Activated CD4-positive, CD25-positive, alpha-beta regulatory T cell treated with anti-CD3 and anti-CD28 coated beads, Interleukin-2, amount 50 U/mL, for 24 hours (primary cell): ENCODE data around the gene NPB.

ENCODE experiments used
- ATAC-seq, 2 donors: fragments of 150-1000 bp; cut with Tn5 transposase; one replicate each; pipeline ENCODE4 v1.10.0; 2021; ENCODE audit warnings: mild to moderate bottlenecking in 1 of 2, moderate library complexity in 1 of 2

The NPB gene

DNA sequence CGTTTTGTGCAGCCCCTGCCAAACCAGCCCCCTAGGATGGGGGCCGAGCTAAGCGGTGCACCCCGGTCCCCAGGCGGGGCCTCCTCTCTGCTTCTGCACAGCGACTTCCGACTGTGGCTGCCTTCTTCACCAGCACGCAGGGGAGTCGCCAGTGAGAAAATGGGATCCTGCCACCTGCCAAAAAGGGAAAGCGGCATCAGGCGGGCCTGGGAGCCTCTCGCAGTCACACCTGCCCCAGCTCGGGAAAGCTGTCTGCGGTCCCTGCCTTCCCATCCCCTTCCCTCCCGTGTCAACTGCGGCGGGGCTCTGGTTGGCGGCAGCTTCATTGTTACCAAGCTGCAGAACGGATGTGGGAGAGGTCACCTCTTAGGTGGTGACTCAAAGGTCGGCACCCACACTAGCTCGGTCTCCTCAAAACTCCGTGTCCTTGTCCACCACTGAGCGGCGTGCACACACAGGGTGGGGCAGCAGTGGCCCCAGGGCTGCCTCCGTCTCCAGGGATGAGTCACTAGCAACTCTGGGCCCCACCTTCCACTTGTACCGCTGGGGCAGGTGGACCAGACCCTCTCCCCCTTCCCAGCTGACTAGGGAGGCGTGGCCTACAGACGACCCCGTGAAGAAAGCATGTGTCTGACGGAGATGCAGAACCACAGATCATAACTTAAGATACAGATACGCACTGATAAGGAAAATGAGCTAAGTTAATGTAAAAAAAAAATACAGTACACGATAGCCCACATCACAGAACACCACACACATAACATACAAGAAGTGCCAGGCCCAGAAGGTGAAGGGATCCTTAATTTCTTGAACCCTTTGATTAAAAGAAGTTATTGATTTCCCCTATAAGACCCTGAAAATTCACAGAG is 10.6 kb downstream of the NPB start:
- no peak for ATAC-seq

DNA sequence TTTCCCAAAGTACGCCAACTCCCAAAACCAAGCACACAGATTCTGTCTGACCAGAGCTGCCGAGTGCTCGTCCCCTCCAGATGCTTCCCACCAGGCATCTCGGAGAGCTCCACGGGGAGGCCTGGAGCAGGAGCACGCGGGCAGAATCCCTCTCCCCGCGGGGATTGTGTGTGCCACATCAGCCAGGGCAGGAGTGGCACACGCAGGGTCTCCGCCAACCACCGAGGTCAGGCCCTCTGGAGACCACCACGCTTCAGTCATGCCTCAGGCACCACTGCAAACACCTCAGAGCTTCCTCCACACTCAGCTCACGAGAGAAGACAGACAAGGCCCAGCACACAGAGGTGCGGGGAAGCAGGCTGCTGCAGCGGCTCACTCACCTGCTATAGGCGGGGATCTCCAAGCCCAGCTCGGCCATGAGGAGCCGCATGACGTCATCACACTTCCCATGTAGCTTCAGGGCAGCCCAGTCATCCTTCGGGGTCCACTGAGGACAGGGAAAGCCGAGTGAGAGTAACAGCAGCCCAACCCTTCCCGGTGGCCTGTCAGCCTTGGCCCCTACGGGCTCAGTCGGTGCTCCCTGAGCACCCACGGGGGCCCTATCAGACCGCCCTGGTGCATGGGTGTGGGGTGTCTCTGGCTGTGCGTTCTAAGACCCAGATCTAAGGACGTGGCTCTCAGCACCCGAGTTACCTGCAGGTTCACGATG is 11.5 kb downstream of the NPB start:
- ATAC-seq: no peak

DNA sequence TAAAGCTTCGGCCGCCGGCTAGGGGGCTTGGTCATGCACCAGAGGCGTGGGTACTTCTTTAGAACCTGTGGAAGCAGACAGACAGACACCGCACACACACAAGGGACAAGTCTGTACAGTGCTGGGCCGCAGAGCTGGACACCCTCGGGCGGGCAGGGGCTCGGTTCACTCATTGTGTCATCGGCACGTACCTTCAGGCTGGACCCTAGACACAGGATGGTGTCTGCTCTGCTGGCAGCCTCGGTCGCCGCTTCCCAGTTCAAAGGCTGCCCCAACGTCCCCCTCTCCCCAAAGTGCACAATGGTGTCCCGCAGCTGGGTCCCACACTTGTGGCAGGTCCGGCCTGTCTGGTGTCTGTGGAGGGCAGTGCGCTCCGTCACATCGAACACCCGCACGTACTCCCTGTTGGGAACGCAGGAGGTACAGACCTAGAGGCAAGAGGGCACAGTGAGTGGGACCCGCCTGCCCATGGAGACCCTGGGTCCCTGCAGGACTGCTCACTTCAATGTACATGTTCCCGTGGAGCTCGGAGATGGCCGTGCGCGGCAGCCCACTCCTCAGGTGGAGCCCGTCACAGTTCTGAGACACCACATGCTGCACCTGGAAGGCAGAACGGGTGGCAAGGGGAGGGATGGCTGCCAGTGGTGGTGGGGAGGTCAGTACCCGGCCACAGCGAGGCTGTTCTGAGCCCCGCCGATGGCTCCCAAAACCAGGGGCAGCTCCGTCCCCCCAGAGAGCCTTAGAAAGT is 12.2 kb downstream of the NPB start:
- no peak for ATAC-seq

DNA sequence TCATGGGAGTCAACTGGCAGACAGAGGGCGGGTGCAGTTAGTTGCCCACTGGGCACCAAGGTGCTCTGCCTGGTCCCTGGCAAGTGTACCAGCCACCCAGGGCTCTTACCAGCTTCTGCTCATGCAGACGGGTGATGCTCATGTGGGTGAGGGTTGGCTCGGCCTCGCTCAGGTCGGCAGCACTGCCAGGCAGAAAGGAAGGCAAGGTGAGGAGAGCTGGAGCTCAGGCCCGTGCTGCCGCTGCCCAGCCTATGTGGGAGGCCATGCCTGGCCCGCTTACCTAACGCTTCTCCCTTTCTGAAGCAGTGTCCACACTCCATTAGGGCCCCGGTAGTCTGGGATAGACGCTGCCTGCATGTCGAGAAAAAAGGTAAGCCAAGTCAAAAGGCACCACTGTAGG is 13.3 kb downstream of the NPB start:
- ATAC-seq: no peak

DNA sequence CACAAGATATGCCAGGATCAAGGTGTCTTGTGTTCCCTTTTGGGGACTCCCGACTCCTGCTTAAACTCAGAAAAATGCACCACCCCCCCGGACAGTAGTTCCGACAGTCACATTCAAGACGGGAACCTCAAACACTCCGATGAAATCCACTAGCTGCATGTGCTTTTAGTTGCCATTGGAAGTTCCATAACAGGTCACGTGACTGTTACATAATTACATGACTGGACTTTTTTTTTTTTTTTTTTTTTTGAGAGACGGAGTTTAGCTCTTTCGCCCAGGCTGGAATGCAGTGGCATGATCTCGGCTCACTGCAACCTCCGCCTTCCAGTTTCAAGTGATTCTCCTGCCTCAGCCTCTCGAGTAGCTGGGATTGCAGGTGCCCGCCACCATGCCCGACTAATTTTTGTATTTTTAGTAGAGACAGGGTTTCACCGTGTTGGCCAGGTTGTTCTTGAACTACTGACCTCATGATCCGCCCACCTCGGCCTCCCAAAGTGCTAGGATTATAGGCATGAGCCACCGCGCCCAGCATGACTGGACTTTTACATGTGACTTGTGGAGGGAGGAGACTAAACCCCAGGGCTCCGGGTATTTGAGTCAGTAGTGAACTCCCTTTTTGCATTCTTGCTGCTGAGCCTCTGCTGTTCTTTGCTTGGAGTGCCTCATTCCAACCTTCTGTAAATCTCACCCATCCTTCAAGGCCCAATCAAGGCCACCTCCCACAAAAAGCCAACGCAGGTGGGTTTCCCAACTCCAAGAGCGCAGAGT is 14.4 kb downstream of the NPB start:
- ATAC-seq: no peak

DNA sequence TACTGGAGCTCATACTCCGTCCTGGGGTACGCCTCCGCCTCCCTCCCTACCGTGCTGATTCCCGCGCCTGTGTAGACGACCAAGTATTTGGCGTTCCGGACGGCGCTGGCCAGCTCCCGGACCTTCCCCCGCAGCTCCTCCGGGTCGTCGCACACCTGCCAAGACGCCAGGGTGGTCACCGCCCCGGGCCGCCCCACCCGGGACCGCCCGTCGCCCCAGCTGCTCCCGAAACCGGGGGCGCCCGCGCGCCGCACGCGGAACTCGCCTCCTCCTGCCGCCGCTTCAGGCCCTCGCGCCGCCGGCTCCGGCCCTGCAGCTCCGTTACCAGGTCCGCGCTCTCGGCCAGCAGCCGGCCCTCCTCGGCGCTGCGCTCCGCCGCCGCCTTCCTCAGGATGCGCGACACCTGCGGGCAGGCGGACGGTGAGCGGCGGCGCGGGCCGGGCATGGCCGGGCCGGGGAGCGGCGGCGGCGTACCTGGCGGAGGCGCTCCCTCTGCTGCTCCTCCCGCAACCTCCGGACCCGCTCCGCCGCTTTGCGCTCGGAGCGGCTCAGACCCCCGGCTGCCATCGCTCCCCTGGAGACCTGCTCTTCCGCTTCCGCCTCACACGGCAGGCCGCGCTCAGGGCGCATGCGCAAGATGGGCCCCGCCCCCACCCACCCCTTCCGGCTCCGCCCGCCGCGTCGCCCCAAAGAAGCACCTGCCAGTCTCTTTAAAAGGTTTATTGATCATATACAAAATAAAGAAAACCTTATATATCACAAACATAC is 15.7 kb downstream of the NPB start, which contains the start of gene SIRT7:
SIRT7 (minus strand) TSS at position 612 of the 768 bp plus-strand sequence; CDS start at position 567, 45 bp downstream.
- ATAC-seq: peak; percentile 81 to 86

DNA sequence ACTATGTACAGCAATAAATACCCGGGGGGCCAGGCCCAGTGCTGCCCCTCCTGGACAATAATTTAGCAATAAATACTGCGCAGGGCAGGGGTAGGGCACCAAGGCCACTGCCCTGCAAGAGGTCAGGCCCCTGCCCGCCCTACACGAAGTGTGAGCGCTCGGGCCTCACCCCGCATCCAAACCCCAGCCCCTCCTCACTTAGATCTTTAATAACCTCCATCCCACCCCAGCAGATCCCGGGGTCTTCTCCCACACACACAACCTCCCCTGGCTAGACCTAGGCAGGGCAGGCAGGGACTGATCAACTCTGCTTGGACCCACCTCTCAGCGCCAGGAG is 16.3 kb downstream of the NPB start:
- peak; percentile 11 to 12 for ATAC-seq

DNA sequence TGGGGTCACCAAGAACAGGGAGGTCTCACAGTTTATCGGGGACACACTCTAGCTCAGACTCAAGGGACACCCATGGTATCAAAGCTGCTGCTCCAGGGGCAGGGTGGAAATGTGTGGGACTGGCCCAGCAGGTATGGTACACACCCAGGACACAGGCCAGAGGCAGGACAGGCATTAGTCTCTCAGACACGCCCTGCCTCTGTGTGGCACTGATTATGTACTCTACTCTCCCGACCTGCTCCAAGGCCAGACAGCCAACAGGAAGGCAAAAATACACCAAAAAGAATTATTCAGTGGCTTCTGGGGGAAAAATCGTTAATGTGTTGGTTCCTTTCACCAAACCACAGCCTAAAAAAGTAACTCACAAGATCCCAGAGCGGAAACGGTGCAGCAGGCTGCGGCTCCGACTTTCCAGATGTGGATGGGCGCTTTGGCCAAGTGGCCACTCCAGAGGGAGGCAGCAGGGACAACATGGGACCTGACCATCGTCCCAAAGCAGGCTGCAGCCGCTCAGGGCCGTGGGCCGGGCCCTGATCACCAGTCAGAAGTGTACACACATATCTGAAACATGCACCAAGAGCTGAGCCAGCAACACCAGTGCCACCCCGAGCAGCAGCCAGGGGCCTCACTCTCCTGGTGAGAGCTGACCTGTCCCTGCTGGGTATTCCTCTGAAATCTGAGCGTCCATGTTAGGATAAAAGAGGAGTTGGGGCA is 17.0 kb downstream of the NPB start:
- no peak for ATAC-seq

DNA sequence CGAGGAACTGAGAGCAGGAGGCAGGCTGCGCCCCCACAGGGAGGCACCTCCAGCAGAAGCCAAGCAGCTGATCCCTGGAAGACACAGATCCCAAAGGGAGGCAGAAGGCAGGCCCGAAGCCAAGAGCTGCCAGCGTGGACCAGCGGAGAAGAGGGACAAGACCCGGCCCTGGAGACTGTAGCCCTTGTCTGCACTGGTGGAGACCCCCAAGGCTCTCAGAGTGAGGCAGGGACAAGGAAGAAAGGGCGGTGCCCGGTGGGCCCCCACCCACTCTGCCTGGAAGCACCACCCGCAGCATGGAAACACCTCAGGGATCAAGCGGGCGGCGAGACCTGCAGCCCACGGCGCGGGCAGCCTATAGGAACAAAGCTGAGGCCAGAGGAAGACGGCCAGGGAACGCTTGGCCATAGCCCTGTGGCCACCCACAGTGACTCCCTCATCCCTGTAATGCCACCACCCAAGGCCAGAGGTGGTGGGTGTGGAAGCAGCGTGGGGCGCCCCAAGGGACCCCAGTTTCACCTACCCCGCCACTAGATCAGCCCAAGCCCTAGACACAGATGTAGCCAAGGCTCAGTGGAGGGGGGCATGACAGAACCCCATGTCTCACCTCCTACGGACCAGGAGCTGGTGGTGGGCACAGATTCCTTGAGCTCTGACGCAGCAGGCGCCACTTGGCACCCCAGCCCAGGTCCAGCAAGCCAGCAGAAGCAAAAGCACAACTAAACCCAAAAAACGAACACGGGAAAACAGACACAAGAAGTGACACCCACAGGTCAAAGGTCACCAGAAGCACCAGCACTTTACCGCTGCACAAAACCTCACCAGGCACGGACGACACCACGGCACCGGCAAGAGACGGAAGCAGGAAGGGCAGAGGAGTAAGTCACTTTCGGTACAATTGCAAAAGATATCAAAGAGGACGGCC is 18.8 kb downstream of the NPB start:
- ATAC-seq: no peak

DNA sequence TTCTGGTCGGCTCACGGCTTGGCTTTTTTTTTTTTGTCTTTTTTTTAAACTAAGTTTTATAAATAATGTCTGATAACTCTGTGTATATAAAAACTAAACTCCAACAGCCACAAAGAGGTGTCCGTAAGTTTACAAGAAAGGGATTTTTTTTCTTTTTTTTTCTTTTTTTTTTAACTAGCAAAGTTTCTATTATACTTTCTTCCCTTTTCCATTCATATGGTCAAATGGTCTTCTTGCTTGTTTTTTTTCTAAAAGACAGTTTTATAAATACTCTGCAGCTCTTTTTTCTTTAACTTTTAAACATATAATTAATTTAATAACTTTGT is 19.5 kb downstream of the NPB start:
- no peak for ATAC-seq

DNA sequence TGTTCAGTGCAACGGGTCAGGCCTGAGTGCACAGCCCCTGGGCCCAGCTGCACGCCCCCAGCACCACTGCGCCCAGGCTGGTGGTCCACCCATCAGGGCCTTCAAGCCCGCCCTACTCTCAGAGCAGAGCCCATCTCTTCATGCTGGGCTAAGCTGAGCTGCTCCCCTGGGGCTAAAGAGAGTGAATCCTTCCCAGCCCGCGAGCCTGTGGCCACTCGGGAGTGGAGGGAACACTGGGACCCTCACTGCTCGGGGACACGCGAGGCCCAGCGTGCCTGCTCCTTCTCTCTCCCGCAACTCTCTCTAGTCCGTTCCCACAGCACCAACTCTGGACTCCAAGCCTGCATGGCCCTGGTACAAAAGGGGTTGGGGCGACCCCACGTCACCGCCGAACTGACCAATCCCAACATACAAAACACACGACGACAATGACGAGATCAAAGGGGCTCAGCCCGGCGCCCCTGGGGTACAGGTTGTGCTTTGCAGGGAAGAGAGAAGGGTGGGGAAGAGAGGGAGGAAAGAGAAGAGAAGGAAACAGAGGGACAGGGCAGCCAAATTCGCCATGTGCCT is 20.0 kb downstream of the NPB start:
- no peak for ATAC-seq

DNA sequence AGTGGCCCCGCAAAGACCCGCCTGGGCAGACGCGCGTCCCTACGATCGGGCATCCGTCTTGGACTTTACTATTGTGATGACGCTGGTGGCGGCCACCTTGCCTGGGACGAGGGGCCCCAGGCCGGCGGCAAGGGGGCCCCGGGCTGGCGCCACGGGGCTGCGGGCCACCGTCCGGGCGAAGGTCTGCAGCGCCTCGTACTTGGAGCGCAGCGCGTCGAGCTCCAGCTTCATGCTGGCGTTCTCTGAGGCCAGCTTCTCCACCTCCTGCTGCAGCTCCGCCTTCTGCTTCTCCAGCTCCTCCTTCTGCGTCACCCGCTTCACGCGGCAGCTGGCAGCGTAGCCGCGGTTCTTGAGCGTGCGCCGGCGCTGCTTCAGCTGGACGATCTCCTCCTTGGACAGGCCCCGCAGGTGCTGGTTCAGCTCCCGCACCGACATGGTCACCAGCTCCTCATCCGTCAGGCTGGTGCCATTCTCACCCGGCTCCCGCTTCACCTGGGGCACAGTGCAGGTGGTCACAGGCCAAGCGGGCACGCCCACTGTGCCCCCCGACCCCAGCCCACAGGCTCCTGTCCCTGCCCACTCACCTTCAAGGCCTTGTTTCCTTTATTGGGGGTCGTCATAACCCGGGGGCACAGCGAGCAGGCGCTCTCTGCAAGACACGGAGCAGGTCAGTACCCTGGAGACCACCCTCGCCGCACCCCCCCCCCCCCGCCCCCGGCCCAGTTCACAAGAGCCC is 20.7 kb downstream of the NPB start:
- ATAC-seq: no peak

DNA sequence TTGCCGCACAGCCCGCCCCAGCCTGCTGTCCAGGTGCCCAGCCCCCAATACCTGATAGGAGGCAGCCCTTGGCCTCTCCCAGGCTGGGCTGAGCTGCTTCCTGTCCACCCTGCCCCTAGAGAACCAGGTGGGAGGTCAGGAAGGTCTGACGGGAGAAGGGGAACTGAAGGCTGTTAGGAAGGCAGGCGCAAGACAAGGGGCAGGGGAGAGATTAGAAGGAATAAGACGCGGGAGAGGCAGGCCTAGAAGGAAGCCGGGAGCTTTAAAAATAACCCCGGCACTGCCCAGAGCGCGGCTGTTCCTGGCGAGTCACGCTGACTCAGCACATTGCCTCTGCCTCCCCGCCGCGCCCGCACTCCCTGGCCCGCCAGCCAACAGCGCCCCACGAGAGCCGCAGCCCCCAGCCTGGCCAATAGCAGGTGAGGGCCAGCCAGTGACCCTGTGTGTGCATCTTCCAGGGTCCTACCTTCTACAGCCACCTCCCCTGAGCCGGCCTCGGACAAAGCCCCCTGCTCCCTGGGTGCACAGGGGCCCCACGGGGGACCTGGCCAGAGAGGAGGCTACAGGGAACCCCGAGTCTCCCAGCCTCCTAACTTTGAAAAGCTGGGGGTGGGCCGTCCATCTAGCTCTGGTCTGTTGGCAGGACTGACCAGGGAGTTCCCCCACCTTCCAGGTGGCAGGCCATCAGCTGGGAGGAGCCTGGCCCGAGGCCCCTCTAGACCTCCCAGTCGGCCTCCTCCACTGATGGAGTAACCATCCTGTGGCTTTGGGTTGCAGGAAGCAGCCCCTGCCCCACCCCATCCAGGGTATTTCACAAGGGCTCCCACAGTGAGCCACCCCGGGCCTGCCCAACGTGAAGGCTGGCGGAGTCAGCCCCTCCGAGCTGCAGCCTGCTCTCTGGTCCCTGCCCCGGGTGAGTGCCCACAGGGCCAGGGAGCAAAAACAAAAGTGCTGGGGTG is 21.5 kb downstream of the NPB start:
- ATAC-seq: no peak

DNA sequence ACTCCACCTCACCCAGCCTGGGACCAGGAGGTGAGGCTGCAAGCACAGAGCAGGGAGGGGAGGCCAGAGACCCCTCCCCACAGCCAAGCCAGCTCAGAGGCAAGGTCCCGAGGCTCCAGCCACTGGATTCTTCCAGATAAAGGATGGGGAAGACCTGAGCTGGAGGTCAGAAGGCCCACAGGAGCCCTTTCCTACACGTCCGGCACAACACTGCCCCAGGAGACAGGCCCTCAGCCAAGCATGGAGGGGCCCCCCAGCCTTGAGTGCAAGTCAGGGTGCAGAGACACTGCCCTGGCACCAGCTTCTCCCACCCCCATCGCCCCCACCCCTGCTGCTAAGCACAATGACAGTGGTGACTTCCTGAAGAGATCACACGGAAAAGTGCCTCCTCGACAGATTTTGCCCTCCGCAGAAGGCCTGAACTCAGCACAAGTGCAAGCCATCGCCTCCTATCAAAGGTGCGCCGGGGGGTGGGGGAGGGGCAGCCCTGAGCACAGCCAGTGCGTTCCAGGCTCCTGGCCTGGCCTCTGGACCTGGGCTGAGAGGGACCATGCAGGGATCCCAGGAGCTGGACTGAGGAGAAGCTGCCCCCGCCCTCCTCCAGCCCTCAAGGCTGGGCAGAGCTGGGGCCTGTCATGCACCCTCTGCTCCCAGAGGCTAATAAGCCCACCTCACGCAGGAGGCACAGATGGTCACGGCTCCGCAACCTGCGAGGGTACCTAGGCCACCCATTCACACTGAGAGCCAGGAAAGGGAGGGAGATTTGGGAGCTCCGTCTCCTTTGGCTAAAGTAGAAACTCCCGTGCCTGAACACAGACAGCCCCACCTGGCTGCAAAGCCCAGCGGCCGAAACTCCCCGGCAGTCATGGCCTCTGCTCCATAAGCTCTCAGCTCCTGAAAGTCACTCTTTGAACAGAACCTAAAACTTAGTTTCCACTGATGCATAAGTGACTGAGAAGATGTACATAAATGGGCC is 22.8 kb downstream of the NPB start:
- no peak for ATAC-seq

DNA sequence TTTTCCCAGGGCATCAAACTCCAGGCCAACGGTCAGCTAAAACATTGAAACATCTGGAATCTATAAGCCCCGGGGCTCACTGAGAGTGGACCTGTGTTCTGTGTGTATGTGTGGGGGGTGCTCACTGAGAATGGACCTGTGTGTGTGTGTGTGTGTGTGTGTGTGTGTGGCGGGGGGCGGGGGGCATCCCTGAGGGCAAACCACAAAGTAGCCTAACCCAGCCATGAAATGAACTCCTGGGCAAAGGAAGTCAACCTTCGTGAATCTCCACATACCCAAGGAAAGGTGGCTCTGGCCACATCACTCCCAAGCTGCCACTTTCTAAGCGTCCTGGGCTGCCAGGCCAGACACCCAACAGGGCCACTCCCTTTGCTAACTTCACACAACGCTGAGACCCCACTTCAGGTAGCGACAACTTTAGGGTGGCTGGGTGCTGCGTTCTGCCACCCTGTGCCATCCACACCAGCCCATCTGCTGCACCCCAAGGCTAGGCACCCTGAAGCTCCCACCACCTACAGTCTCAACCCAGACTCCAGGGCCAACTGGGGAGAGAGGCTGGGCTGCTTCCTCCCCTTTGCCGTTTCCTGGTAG is 23.9 kb downstream of the NPB start:
- no peak for ATAC-seq

DNA sequence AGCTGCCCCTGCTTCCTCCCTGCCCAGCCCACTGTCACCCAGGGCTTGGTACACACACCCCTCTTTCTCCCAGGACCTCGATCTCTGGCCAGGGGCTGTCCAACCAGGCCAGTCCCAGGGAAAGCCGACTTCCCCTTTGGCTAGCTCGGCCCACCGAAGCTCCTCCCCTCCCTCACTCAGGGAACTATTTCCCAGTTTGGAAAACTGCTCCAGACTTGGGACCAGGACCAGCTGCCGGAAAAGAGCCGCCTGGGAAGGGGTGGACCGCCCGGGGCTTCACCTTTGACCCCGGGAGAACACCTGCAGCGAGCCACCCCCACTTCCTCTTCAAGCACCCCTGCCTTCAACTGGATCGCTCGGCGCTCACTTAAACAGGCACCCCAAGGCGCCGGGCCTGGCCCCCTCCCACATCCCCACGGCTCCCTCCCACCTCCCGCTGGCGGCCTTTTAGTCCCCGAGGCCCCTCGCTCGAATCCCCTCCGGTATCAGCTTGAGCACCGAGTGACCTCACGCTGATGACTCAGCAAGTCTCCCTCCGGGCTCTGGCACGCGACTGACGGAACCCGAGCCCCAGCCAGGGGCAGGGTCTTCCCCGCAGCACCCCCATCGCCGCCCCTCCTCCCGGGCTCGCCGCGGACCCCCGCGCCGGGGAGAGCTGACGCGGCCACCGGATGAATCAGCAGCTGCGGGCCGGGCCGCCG is 24.6 kb downstream of the NPB start:
- peak; percentile 45 to 48 for ATAC-seq
